WERI-Rb-1 (cell line): Measurements from ENCODE around the gene SLC5A6.

Experiments used
- DNase-seq: peaks from one replicate; pipeline ENCODE4 v3.0.0-alpha.2; 2020
- H3K27ac ChIP-seq: fragments of 250-450 bp; sonication (Bioruptor Pico); 2 replicates; pipeline ENCODE4 v1.5.1; 2020; ENCODE audit warnings: mild to moderate bottlenecking, moderate library complexity
- H3K27me3 ChIP-seq: fragments of 250-450 bp; sonication (Bioruptor Pico); 2 replicates; pipeline ENCODE4 v1.5.1; 2021; ENCODE audit warnings: mild to moderate bottlenecking, low read depth, moderate library complexity; ENCODE audit not compliant: insufficient read depth, severe bottlenecking
- H3K36me3 ChIP-seq: fragments of 250-450 bp; sonication (Bioruptor Pico); 2 replicates; pipeline ENCODE4 v1.5.1; 2020; ENCODE audit warnings: mild to moderate bottlenecking, moderate library complexity
- H3K4me3 ChIP-seq: 2 replicates; pipeline ENCODE4 v1.5.1; 2011; ENCODE audit warnings: low read depth, mild to moderate bottlenecking, control low read depth, low read length
- H3K9me3 ChIP-seq: fragments of 250-450 bp; sonication (Bioruptor Pico); 2 replicates; pipeline ENCODE4 v1.5.1; 2021; ENCODE audit warnings: mild to moderate bottlenecking, moderate library complexity; ENCODE audit not compliant: severe bottlenecking
- TF ChIP-seq, protein P1 (sequence below): IDR thresholded peaks from 2 replicates; pipeline ENCODE4 v1.5.1; 2011; ENCODE audit warnings: low read depth, mild to moderate bottlenecking, control low read depth, inconsistent platforms, low read length

Gene SLC5A6

DNA sequence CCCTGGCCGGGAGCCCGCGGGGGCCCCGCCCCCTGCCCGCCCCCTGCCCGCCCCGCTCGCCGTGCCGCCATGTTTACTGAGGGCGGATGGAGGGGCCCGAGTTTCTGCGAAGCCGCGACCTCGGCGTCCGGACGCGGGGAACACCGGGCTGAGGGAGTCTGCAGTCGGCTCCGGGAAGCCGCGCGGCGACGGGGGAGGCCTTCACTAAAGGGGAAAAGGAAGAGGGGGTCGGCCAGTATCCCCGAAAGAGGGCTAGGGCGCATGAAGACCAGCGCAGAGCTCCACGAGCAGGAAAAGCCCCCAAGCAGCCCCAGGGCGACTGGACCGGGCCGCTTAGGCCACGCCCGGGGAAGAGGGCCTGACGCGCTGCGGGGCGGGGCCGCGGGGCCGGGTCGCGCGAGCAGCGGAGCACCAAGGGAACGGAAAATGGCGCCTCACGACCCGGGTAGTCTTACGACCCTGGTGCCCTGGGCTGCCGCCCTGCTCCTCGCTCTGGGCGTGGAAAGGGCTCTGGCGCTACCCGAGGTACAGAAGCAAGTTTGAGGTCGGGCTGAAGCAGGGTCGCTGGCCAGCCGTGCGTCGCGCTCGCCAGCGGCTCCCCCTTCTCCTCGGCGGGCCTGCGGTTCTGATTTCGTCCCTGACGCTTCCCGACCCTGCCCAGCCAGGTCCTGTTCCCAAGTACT lies at the start of gene SLC5A6, which contains the start of gene ATRAID:
SLC5A6 (minus strand) TSS at position 326 of the 683 bp plus-strand sequence. CDS start 4,618 bp downstream, outside the sequence.
ATRAID (plus strand) TSS at position 99 of the 683 bp plus-strand sequence; CDS start at position 427, 328 bp downstream.
- H3K27ac ChIP-seq: peak within 1 kb of the TSS; percentile 98
- H3K36me3 ChIP-seq: peaks cover 67% of the 10 kb centered on the region
- DNase-seq: peak; percentile 92
- TF ChIP-seq, protein P1, sequence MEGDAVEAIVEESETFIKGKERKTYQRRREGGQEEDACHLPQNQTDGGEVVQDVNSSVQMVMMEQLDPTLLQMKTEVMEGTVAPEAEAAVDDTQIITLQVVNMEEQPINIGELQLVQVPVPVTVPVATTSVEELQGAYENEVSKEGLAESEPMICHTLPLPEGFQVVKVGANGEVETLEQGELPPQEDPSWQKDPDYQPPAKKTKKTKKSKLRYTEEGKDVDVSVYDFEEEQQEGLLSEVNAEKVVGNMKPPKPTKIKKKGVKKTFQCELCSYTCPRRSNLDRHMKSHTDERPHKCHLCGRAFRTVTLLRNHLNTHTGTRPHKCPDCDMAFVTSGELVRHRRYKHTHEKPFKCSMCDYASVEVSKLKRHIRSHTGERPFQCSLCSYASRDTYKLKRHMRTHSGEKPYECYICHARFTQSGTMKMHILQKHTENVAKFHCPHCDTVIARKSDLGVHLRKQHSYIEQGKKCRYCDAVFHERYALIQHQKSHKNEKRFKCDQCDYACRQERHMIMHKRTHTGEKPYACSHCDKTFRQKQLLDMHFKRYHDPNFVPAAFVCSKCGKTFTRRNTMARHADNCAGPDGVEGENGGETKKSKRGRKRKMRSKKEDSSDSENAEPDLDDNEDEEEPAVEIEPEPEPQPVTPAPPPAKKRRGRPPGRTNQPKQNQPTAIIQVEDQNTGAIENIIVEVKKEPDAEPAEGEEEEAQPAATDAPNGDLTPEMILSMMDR: no peak
- H3K27me3 ChIP-seq: no peaks in the 10 kb centered on the region
- H3K9me3 ChIP-seq: no peaks in the 10 kb centered on the region
- peak within 1 kb of the TSS; percentile 91 for H3K4me3 ChIP-seq

DNA sequence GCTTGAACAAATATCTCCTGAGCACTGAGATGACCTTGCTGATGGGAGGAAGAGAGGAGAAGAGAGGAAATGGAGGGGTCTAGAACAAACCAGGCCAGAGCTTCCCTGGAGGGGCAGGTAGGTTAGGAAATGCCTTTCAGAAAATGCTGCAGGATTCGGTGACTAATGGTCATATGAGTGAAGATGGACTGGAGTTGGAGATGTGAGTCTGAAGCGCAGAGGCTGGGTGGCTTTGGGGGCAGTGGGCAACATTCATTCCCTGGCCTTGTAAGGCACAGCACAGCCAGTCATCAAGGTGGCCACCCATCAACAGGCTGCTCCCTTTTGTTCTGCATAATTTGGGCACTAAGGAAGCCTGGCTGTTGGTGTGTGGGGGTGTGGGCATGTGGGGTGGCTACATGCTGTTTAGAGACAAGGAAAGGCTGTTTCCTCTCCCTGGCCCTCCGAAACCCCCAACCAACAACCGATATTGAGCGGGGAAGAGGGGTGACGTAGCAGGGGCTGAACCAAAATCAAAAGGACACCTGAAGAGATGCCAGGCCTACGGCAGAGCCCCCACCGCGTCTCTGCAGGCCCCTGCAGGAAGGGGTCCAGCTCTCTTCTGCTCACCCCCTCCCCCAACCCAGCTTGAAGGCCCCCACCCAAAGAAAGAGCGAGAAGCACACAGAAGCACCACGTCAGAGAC lies 49.3 kb upstream of the SLC5A6 start:
- Histone ChIP-seq H3K9me3 (no peaks in the 10 kb centered on the region), H3K27me3 (peaks cover 29% of the 10 kb centered on the region), H3K4me3 (peak overlapping the region; percentile 76), H3K36me3 (peaks cover 3% of the 10 kb centered on the region; the same call in 1 of the 2 replicates), H3K27ac (no peak overlapping the region)
- DNase-seq: no peak
- TF ChIP-seq, protein P1: no peak

DNA sequence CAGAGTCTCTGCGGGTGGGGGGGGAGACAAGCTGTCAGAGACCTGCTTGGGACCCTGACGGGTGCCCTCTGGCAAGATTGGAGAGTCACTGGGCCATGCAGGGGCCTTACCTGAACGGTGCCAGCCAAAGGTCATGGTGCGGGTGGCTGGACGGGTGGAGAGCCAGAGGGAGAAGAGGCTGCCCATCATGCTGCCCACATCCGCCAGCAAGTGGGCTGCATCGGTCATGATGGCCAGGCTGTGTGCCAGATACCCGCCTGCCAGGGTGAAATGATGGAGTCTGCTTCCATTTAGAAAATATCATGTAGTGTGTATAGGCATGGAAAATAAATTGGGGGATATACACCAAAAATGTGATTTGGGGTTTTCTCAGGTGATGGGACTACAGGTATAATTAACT lies 46.0 kb upstream of the SLC5A6 start:
- Histone ChIP-seq H3K36me3 (peaks cover 3% of the 10 kb centered on the region; the same call in 1 of the 2 replicates), H3K27ac (no peak overlapping the region), H3K9me3 (no peaks in the 10 kb centered on the region), H3K27me3 (peaks cover 17% of the 10 kb centered on the region), H3K4me3 (no peak overlapping the region)
- TF ChIP-seq, protein P1: no peak
- no peak for DNase-seq

DNA sequence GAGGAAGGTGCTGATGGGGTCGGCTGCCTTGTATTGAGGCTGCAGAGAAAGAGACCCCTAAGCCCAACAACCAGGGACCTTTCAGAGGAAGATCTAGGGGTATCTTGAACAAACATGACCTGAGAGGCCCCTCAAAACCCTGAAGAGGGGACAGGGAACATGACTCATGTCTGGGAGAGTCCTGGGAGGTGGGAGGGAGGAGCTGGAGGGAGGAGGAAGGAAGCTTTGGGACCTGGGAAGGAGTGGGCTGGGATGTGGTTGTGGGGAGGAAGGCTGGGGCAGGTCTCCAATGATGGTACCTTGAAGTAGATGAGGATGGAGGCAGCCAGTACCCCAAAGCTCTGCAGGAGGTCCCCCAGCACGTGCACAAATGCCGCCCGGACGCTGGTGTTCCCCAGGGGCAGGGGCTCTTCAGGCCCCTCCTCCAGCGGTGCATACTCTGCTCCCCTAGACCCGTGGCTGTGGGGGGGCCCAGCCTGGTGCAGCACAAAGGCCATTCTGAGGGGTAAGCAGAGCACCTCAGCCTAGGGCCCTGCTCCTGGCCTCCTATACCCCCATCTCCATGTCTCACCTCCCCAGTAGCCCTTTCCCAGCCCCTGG lies 44.9 kb upstream of the SLC5A6 start:
- no peak overlapping the region for H3K4me3 ChIP-seq
- DNase-seq: no peak
- no peaks in the 10 kb centered on the region for H3K9me3 ChIP-seq
- H3K36me3 ChIP-seq: peaks cover 3% of the 10 kb centered on the region; the same call in 1 of the 2 replicates
- peaks cover 11% of the 10 kb centered on the region for H3K27me3 ChIP-seq
- no peak overlapping the region for H3K27ac ChIP-seq
- TF ChIP-seq, protein P1: no peak

DNA sequence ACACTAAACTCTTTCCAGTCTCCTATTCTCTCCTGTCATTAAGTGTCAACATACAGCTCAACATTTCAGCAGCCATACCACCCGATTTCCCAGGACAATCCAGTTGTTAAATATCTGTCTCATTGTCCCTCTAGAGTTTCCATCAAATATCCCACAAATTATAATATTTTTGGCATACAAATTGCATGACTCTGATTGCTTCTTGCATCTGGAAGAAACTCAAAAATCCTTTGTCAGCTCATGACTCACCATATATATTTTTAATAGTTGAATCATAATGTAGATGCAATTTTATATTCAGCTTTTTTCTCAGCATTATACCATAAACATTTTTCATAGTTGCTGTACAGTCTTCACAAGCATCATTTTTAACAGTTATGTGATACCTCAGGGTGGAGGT lies 43.6 kb upstream of the SLC5A6 start:
- TF ChIP-seq, protein P1: no peak
- Histone ChIP-seq H3K9me3 (no peaks in the 10 kb centered on the region), H3K27me3 (no peaks in the 10 kb centered on the region), H3K27ac (no peak overlapping the region), H3K36me3 (peaks cover 3% of the 10 kb centered on the region; the same call in 1 of the 2 replicates), H3K4me3 (no peak overlapping the region)
- no peak for DNase-seq
